GM12872 (cell line): Measurements from ENCODE around the gene TENM3.

ENCODE experiments used
- TF ChIP-seq, protein P1 (sequence below): IDR thresholded peaks from 3 replicates; pipeline ENCODE4 v1.5.1; 2011; ENCODE audit warnings: low read depth, mild to moderate bottlenecking, low read length, moderate library complexity; ENCODE audit not compliant: insufficient read depth

Gene TENM3

DNA sequence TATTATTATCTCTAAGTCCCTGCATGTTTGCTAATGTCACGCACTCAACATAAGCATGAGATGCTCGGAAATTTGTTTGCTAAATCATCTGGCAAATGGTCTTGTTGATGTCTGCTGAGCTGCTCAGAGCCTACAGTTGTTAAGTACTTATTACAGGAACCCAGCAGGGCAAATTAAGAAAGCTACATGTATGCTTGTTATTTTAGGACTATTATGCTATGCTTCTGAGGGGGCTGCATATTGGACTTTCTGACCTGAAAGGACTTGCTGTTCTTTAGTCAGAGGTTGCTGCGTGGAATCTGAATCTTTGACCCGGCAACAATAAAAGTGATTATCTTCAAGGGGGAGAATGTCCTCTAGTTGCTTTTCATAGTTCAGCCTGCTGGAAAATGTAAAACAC, 36.3 kb upstream of the TENM3 start:
- TF ChIP-seq, protein P1, sequence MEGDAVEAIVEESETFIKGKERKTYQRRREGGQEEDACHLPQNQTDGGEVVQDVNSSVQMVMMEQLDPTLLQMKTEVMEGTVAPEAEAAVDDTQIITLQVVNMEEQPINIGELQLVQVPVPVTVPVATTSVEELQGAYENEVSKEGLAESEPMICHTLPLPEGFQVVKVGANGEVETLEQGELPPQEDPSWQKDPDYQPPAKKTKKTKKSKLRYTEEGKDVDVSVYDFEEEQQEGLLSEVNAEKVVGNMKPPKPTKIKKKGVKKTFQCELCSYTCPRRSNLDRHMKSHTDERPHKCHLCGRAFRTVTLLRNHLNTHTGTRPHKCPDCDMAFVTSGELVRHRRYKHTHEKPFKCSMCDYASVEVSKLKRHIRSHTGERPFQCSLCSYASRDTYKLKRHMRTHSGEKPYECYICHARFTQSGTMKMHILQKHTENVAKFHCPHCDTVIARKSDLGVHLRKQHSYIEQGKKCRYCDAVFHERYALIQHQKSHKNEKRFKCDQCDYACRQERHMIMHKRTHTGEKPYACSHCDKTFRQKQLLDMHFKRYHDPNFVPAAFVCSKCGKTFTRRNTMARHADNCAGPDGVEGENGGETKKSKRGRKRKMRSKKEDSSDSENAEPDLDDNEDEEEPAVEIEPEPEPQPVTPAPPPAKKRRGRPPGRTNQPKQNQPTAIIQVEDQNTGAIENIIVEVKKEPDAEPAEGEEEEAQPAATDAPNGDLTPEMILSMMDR, result no peak

DNA sequence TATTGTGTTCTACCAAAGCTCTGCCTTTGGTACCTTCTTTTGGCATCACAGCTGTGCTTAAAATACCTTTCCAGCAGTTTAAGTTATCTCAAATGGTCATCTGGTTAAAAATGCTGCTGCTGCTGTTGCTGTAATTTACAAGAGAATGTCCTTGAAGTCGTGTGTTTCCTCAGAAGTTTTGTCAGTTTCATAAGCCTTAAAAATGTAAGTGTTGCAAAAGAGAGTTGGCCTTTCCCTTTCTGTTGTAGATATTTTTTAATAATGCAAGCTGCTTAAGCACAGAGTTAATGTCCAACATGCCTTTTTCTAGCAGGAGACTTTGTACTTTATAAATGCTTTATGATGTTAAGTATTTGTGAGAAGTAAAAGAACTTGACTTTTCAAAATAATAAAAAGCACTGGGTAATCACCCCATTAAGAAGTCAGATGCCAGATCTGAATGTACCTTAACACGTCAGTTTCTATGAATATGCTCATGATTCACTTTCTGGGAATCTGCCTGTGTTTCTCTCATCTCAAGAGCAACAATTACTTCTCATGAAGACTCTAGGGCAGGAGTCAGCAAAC, 35.3 kb upstream of the TENM3 start:
- TF ChIP-seq, protein P1, result no peak

DNA sequence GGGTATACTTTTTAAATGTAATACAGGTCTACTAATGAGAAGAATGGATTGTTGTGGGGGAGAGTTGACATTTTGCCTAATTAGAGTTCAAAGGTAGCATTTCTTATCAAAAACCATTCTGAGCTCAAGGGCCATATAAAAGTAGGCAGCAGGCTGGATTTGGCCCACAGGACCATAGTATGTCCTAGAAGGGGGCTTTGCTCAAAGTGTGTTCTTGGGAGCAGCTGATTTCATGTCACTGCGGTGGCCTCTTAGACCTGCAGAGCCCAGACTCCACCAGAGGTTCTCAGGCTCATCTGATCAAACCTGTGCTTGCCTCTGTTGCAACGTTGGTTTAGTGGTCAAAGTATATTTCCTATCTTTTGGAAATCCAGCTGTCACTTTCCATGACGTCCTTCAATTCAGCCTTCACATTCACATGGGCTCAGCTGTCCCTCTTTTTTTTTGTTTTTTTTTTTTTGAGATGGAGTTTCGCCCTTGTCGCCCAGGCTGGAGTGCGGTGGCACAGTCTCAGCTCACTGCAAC, 34.6 kb upstream of the TENM3 start:
- TF ChIP-seq, protein P1, result no peak

DNA sequence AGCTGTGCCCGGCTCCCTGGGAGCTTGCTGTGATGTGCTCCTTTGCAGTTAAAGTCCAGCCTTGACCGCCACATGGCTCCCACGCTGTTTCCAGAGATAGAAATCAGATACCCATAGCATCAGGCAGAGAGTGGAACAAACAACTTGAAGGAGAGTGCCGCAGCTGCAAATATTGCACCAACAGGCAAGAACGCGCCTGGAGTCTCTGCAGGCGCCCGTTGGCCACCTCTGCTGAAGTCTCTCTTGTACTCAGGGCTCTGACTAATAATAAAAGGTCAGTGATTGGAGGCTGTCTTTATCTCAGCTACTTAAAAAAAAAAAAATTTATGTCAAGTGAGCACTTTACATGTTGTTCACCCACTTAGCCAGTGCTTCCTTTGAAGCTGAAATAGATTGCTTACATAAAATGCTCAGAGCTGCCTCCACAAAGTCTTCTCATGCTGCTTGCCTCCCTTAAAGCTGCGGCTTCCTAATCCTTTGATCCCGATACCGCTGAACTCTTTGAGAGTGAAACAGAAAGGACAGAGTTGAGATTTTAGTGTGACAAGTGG, 30.9 kb upstream of the TENM3 start:
- TF ChIP-seq, protein P1, result no peak

DNA sequence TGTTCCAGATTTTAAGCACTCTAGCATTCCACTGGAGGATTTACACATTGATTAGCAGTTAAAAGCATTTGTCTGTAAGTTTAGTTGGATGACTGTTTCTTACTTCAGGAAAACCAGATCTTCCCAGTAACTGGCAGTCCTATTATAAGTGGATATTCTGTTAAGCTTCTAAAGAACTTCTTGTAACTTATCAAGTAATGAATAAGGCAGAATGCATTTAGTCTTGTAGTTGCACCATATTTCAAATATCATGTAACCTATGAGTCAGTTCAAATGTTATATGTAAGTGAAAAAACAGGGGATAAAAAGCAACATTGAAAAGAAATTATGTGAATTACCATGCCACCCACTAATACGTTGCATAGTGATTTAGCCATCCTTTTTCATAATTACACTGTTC, 30.2 kb upstream of the TENM3 start:
- TF ChIP-seq, protein P1, result no peak

DNA sequence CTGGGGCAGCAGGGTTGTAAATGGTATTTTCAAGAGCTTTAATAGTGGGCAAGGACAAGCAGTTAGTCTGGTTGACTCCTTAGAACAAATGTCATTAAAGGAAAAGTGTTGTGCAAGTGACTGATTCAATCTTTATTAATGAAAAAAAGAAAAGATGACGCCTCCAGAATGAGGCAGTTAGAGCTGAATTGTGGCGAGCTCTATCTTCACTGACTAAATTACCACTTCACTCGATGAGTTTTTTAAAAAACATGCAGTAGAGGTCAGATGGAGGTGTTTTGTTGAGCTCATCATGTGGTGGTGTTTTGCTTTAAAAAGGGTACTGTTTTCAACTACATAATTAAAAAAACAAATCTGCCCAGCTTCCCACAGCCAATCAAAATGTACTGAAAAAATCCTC, 28.1 kb upstream of the TENM3 start:
- TF ChIP-seq, protein P1, result no peak

DNA sequence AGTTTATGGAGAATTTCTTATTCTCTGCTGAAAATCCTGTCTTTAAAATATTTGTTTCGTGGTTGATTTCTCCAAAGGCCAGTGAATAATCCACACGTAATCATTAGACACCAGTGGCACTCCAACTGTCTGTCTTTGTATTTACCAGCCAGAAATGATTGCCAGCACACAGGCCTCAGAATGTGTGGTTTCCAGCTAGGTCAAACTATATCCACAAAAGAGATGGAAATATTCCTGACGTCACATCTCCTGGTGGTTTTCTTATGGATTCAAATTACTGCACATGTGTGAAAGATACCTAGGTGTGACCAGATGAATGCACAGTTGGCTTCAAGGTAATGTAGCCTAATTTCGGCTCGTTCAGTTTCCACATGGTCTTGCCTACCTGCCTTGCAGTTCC, 27.2 kb upstream of the TENM3 start:
- TF ChIP-seq, protein P1, result no peak
